ENCODE data around the gene CAVIN1. TPM values are rescaled to one million over a fixed set of nuclear protein-coding genes. Genes with fewer than 3 reads are reported as not detected.
"Not testable (repeated sequence)": the region's sequence is repeated elsewhere in the genome, so short reads cannot be mapped to it uniquely, and the experiment has no call there.

The CAVIN1 gene
- total RNA-seq, 1 donor from 2014 or later, result 205 TPM

GRCh38 chr17:42405076-42405475 lies 18.0 kb downstream of the CAVIN1 start:
- no peaks in the 10 kb centered on the region for H3K27me3 ChIP-seq (ENCODE audit: low read depth)
- H3K27ac ChIP-seq (replicated peaks), result peak overlapping the region; percentile 100
- H3K4me1 ChIP-seq, result peaks cover 94% of the 10 kb centered on the region
- no peak for DNase-seq
- no peak for TF ChIP-seq CTCF (IDR thresholded peaks at IDR 0.05; ENCODE audit: borderline replicate concordance)
- intact Hi-C loops (cut with micrococcal nuclease), result loop anchor here (5.0 kb wide), 1 partner anchor 88 kb away; no protein-coding TSS in a partner anchor
- H3K36me3 ChIP-seq, result peaks cover 30% of the 10 kb centered on the region
- H3K9me3 ChIP-seq (replicated peaks), result no peaks in the 10 kb centered on the region
- no peak overlapping the region for H3K4me3 ChIP-seq

GRCh38 chr17:42404326-42405055 lies 18.6 kb downstream of the CAVIN1 start:
- Histone ChIP-seq H3K27me3 (ENCODE audit: low read depth) (no peaks in the 10 kb centered on the region), H3K27ac (replicated peaks) (peak overlapping the region; percentile 100), H3K4me3 (no peak overlapping the region), H3K4me1 (peaks cover 91% of the 10 kb centered on the region), H3K9me3 (replicated peaks) (no peaks in the 10 kb centered on the region), H3K36me3 (peaks cover 30% of the 10 kb centered on the region)
- no peak for TF ChIP-seq CTCF (IDR thresholded peaks at IDR 0.05; ENCODE audit: borderline replicate concordance)
- DNase-seq, result no peak
- intact Hi-C loops (cut with micrococcal nuclease), result loop anchor here (5.0 kb wide), 1 partner anchor 87 kb away; no protein-coding TSS in a partner anchor

- peaks cover 30% of the 10 kb centered on the region for H3K36me3 ChIP-seq
- no peak overlapping the region for H3K4me3 ChIP-seq
- H3K27me3 ChIP-seq (ENCODE audit: low read depth), result no peaks in the 10 kb centered on the region
- DNase-seq, result no peak
- H3K4me1 ChIP-seq, result peaks cover 91% of the 10 kb centered on the region
- peak; percentile 26 for TF ChIP-seq CTCF (IDR thresholded peaks at IDR 0.05; ENCODE audit: borderline replicate concordance)
- intact Hi-C loops (cut with micrococcal nuclease), result no loop called here
- no peaks in the 10 kb centered on the region for H3K9me3 ChIP-seq (replicated peaks)
- H3K27ac ChIP-seq (replicated peaks), result peak overlapping the region; percentile 100
Measured at GRCh38 chr17:42403150-42403549, 19.9 kb downstream of the CAVIN1 start.

GRCh38 chr17:42402117-42402516 lies 20.9 kb downstream of the CAVIN1 start:
- no peak overlapping the region for H3K4me3 ChIP-seq
- H3K27ac ChIP-seq (replicated peaks), result peak overlapping the region; percentile 100
- no peak for DNase-seq
- H3K4me1 ChIP-seq, result peaks cover 85% of the 10 kb centered on the region
- H3K36me3 ChIP-seq, result peaks cover 30% of the 10 kb centered on the region
- no peaks in the 10 kb centered on the region for H3K9me3 ChIP-seq (replicated peaks)
- intact Hi-C loops (cut with micrococcal nuclease), result no loop called here
- H3K27me3 ChIP-seq (ENCODE audit: low read depth), result no peaks in the 10 kb centered on the region
- no peak for TF ChIP-seq CTCF (IDR thresholded peaks at IDR 0.05; ENCODE audit: borderline replicate concordance)

GRCh38 chr17:42400844-42401375 lies 22.1 kb downstream of the CAVIN1 start:
- H3K4me3 ChIP-seq; H3K27me3 ChIP-seq (ENCODE audit: low read depth); DNase-seq; H3K9me3 ChIP-seq (replicated peaks); intact Hi-C loops (cut with micrococcal nuclease): not testable (repeated sequence)
- H3K27ac ChIP-seq (replicated peaks), result peak overlapping the region; percentile 72
- peaks cover 73% of the 10 kb centered on the region for H3K4me1 ChIP-seq
- peaks cover 30% of the 10 kb centered on the region for H3K36me3 ChIP-seq
